GM18498 (cell line): Measurements from ENCODE around the gene KMT2B.

ENCODE experiments used
- ATAC-seq: cut with Tn5 transposase; IDR thresholded peaks from one replicate; pipeline ENCODE4 v1.9.1; 2021; ENCODE audit warnings: mild to moderate bottlenecking, moderate library complexity; ENCODE audit not compliant: unreplicated experiment

The KMT2B gene

GRCh38 chr19:35777086-35777841 is 59.5 kb downstream of the KMT2B start:
- no peak for ATAC-seq

GRCh38 chr19:35777961-35778360 is 60.2 kb downstream of the KMT2B start:
- no peak for ATAC-seq

GRCh38 chr19:35779033-35779432 is 61.2 kb downstream of the KMT2B start:
- no peak for ATAC-seq

DNA sequence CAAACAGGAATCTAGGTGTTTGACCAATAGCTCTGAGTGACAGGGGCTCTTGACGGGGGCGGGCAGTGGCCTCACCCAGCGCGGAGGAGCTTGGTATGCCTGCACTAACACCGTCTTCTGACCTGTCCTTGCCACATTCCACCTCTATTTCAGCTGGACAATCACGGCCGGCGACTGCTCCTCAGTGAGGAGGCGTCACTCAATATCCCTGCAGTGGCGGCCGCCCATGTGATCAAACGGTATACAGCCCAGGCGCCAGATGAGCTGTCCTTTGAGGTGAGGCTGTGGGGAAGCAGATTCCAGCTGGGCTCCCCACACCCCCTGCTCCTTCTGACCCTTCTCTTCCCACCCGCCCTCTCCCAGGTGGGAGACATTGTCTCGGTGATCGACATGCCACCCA is 62.3 kb downstream of the KMT2B start:
- no peak for ATAC-seq

DNA sequence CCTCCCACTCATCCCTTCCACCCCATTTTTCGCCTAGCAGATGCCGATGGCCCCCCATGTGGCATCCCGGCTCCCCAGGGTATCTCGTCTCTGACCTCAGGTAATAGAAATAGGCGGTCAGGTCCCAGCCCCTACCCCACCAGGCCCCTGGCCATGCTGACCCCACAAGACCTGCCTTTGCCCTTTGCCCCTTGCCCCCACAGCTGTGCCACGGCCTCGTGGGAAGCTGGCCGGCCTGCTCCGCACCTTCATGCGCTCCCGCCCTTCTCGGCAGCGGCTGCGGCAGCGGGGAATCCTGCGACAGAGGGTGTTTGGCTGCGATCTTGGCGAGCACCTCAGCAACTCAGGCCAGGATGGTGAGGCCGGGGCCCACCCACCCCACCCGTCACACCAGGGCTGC is 62.9 kb downstream of the KMT2B start:
- ATAC-seq = no peak

DNA sequence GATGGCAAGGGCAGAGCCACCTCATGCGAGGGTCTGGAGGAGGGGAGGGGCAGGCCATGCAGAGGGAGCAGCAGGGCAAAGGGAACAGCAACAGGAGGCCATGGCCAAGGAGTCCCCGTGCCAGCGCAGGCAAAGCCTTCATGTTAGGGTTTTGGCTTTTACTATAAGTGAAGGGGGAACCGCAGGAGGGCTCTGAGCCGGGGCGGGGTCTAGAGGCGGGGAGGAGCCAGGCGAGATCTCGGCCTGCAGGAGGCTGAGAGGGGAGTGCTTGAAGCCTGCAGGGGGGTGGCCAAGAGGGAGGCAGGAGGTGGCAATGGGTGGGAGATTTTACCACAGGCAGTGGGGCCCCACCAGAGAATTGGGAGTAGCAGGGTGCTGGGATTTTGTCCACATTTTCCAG is 63.8 kb downstream of the KMT2B start:
- ATAC-seq = no peak

DNA sequence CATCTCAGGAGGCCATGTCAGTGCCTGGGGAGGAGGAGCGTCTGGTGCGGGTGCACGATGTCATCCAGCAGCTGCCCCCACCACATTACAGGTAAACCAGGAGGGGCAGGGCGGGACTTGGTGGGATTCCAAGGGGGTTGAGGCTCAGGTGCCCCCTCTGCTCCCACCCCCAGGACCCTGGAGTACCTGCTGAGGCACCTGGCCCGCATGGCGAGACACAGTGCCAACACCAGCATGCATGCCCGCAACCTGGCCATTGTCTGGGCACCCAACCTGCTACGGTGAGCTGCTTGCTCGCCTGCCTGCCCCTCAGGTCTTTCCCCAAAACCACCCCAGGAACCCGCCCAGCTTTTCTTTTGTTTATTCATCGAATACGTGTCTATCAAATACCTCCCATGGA is 64.8 kb downstream of the KMT2B start:
- ATAC-seq = no peak

GRCh38 chr19:35783469-35784434 is 65.9 kb downstream of the KMT2B start:
- no peak for ATAC-seq

DNA sequence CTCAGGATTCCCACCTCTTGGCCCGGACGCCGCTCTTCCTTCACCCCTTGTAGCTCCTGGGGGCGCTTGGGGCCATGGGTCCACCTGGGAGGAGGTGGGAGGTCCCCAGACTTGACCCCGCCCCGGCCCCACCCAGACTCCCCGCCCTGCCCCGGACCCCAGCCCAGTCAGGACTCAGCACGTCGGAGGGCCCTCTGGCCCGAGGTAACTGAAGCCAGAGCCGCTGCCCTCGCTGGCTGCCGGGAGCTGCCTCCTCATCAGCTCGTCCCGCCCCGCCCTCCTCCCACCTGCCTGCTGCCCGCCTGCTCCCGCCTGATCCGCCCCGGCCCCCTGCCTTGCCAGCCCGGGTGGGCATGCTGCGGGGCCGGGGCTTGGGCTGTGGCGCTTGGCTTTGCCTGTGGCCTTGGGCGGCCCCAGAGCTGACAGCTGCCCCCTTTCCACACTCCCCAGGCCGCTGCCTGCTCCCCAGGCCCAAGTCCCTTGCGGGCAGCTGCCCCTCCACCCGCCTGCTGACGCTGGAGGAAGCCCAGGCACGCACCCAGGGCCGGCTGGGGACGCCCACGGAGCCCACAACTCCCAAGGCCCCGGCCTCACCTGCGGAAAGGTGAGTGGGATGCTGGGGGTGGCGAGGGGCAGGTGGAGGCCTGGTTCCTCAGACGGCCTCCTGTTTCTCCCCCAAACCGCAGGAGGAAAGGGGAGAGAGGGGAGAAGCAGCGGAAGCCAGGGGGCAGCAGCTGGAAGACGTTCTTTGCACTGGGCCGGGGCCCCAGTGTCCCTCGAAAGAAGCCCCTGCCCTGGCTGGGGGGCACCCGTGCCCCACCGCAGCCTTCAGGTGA is 66.9 kb downstream of the KMT2B start:
- no peak for ATAC-seq

DNA sequence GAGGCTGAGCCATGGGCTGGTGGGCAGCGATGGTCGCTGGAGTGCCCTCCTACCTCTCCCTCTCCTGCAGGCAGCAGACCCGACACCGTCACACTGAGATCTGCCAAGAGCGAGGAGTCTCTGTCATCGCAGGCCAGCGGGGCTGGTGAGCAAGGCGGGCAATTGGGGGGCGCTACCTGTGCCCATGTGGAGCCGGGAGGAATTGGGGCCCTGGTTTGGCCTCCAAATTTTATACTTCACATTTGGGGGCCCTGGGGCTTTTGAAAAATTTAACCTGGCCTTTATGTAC is 67.5 kb downstream of the KMT2B start:
- ATAC-seq = no peak

DNA sequence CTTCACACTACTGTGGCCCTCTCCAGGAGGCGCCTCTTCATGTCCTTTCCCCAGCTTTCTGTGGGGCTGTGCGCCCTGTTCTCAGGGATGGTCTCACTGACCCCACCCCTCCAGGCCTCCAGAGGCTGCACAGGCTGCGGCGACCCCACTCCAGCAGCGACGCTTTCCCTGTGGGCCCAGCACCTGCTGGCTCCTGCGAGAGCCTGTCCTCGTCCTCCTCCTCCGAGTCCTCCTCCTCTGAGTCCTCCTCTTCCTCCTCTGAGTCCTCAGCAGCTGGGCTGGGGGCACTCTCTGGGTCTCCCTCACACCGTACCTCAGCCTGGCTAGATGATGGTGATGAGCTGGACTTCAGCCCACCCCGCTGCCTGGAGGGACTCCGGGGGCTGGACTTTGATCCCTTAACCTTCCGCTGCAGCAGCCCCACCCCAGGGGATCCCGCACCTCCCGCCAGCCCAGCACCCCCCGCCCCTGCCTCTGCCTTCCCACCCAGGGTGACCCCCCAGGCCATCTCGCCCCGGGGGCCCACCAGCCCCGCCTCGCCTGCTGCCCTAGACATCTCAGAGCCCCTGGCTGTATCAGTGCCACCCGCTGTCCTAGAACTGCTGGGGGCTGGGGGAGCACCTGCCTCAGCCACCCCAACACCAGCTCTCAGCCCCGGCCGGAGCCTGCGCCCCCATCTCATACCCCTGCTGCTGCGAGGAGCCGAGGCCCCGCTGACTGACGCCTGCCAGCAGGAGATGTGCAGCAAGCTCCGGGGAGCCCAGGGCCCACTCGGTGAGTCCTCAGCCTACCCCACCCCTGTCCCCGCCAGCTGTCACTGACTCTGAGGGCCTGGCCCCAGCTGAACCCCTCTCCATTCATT is 68.7 kb downstream of the KMT2B start:
- no peak for ATAC-seq

- ATAC-seq = no peak
Measured at GRCh38 chr19:35787227-35787799, 69.5 kb downstream of the KMT2B start.
